GM21515 (cell line): Measurements from ENCODE around the gene ZNF653.
"Not testable (repeated sequence)": the region's sequence is repeated elsewhere in the genome, so short reads cannot be mapped to it uniquely, and the experiment has no call there.

Experiments used
- ATAC-seq: cut with Tn5 transposase; IDR thresholded peaks from one replicate; pipeline ENCODE4 v1.9.1; 2021; ENCODE audit not compliant: unreplicated experiment

The ZNF653 gene

GRCh38 chr19:11483366-11484111, 22.1 kb downstream of the ZNF653 start:
- ATAC-seq: no peak

- ATAC-seq: peak; percentile 46
These were observed 23.1 kb downstream of the ZNF653 start for GRCh38 chr19:11482384-11483050.

DNA sequence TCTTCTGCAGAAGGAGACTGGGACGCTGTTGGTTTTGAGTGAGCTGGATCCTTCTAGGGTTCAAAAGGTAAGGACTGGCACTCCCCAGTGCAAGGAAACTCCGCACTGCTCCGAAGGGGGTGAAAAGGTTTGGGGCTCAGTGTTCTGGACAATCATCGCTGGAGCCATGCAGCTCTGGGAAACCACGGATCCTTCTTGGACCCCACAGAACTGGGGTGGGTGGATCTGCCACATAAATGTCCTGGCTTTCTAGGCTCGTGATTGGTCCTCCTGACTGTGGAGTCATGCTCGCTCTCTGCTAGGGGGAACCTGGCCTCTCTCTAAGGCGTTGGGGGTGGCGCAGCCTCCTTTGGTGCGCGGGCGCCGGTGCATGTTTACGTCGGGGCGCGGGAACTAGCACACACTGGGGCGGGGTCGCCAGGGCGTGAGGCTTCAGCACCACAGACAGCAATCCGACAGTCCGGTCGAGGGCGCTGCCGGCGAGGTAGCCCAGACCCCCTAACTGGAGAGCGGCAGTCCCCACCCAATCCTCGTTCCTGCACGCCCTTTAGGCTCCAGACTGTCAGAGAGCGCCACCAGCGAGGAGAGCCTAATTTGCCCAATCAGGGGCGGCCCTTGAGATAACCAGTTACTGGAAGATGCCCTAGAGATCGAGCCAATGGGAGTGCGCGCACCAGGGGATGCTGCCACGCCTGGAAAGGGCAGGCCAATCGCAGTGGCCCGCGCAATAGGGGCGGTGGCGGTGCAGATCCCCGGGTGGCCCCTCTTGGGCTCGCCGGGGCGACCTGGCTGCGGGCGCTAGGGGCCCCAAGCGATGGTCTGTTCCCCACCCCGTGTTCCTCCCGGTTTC, 23.9 kb downstream of the ZNF653 start:
- ATAC-seq: peak; percentile 48

DNA sequence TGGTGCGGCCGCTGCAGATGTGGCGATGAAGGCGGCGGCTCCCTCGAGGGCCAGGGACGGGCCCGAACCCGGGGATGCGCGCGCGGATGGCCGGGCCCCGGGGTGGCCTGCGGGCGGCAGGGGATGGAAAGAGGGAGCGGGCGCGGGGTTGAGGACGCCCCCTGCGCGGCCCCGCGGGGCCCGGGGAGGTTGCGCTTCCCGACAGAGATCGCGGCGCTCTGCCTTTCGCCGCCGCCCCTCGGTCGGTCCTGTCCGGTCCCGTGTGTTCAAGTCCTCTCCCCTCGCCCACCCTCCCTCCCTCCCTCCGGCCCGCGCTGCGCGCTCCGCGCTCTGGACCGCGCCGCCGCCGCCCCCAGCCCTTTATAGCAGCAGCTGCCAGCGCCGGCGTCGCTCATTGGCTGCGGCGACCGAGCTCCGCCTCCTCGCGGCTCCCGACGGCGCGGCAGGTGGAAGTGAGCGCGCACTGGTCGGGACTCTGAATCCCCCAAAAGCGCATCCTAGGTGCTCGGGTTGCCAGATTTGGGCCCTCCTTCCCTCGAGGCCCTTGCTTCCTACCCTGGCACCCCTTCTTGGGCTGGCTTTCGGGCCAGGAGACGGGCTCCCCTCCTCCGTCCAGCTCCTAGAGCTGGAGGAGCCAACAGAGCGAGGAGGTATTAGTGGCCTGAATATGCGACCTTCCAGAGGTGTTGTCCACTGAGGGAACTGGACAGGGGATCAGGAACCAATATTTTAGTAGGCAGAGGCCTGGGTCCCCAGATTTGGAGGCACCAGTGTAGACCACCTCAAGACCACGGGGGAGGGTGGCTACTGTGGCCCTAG, 24.7 kb downstream of the ZNF653 start, which contains the start of gene ELAVL3:
Gene ELAVL3 (minus strand): TSS at position 332 of the 819 bp plus-strand sequence. CDS start 438 bp downstream, outside the sequence.
- no peak for ATAC-seq

DNA sequence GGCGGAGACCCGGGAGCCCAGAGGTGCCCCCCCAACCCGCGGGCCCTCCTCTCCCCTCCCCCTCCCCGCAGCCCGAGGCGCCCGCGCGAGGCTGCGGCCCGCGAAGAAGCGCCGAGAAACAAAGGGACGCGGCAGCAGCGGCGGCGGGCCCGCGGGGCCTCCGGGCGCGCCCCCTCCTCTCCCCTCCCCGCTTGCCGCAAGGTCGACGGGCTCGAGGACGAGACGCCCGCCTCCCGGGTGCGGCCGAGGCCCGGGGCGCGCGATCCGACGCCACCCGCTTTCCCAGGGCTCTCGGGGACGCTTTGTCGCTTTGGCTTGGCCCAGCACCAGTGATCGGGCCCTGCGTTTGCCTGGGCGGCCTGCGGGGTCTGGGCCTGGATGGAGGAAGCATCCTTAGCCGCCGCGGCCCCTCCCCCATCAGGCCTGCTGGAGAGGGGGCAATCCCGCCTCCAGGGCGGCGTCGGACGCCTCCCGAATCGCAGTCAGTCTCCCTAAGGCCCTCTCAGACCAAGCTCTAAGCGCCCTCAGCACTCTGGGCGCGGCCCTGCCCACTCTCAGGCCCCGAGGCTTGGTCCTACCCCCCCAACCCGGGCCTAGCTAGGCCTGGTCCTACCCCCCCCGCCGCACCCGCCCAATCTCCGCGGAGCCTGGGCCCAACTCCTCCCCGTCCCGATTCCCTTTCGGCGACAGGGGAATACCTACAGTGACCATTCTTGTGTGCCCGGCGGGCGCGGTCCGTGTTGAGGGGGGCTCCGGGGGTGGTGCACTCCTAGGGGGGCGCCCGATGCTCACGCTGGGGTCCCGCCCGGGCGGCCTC, 25.5 kb downstream of the ZNF653 start:
- ATAC-seq: no peak

DNA sequence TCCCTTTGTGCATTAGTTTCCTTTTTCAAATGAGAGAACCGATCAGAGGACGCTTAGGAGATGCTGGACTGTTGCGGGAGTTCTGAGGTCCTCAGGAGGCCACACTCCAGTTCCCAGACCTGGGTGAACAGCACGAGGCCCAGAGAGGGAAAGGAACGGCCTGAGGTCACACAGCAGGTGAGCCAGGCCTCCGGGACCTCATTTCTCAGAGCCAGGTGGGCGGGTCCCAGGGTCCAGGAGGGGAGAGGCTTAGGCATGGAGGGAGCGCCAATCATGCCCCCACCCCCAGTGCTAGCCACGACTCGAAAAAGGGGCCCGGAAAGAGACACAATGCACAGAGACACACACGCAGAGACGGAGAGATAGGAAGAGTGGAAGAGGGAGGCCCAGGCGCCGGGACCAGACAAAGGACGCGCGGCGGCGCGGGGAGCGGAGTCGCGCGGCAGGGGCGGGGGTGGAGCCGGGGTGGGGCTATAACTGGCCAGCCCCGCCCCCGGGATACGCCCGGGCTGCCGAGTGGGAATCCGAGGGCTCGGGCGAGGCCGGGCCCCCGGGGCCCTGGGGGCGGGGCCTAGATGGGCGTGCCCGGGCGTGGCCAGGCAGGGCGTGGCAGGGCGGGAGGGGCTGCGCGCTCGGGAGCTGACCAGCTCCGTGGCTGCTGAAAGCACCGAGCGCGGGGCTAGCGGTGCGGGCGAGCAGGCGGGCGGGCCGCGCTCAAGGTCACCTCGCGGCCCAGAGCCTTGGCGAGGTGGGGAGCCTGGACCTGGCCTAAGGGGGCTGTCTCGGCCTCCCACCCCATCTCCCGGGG, 26.3 kb downstream of the ZNF653 start:
- ATAC-seq: no peak

DNA sequence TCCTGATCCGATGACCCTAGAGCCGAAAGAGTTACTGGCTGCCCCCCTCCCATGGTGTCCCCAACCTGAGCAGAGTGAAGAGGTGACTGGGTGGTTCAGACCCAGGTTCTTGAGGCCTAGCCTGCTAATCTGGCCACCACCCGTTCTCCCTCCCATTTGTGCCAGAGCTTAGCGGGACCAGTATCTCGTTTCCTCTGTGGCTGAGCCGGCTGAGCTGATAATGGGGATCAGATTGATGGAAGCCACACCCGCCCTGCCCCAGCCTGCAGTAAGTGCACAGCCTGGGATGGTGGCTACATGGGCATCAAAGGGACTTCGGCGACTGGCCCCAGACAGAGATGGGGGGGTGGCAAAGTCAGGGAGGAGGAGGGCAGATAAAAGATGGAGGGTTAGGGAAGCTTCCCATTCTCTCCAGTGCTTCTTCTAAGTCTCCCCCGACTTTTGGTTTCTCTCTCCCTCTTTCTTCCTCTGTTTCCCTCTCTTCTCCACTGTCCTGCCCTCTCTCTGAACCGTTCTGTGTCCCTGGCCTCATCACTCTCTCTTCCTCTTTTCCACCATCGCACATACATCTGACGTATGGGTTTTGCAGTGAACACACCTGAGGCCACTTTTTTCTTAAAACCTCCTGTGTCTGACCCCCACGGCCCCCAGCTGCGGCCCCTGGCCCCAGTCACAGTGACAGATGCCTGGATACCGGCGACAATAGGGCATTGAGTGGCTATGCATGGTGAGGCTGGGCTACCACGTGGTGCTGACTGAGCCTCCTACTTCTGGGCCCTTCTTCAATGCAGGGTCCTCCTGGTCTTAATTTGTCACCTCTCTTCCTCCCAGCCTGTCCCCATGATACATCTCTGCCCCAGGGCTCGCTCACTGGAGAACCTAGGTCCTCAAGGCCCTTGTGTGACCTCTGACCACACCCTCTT, 27.2 kb downstream of the ZNF653 start:
- ATAC-seq: no peak

DNA sequence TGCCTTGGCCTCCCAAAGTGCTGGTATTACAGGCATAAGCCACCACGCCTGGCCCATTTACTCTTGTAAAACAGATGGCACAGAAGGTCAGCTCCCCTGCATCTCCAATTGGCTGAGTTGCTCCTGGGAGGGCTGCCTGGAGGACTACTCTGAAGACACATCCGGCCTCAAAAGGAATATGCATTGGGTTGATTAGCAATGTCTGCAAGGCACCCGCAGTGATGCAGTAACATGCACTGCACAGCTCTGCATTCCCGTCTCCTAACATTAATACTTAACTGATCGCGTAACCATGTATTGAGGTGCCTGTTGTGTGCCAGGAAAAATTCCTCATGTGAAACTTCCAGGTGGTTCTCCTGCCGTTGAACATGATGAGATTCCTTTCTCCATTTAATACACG, 29.8 kb downstream of the ZNF653 start:
- no peak for ATAC-seq

GRCh38 chr19:11475343-11475742, 30.3 kb downstream of the ZNF653 start:
- ATAC-seq: not testable (repeated sequence)

- ATAC-seq: no peak
These were observed 31.9 kb downstream of the ZNF653 start for GRCh38 chr19:11473725-11474124.

DNA sequence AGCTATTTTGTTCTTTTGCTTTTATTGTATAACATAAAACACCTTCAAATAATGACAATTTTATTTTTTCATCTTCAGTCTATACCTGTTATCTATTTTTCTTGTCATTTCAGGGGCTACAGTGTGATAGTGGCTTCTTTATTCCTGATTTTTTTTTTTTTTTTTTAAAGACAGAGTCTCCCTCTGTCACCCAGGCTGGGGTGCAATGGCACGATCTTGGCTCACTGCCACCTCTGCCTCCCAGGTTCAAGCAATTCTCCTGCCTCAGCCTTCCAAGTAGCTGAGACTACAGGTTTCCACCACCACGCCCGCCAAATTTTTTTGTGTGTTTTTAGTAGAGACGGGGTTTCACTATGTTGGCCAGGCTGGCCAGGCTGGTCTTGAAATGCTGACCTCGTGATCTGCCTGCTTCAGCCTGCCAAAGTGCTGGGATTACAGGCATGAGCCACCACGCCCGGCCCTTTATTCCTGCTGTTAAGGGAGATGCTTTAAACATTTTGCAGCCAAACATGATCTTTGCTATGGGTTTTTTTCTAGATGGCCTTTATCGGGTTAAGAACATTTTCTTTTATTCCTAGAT, 37.3 kb downstream of the ZNF653 start:
- not testable (repeated sequence) for ATAC-seq

GRCh38 chr19:11465600-11465999, 40.0 kb downstream of the ZNF653 start:
- no peak for ATAC-seq

DNA sequence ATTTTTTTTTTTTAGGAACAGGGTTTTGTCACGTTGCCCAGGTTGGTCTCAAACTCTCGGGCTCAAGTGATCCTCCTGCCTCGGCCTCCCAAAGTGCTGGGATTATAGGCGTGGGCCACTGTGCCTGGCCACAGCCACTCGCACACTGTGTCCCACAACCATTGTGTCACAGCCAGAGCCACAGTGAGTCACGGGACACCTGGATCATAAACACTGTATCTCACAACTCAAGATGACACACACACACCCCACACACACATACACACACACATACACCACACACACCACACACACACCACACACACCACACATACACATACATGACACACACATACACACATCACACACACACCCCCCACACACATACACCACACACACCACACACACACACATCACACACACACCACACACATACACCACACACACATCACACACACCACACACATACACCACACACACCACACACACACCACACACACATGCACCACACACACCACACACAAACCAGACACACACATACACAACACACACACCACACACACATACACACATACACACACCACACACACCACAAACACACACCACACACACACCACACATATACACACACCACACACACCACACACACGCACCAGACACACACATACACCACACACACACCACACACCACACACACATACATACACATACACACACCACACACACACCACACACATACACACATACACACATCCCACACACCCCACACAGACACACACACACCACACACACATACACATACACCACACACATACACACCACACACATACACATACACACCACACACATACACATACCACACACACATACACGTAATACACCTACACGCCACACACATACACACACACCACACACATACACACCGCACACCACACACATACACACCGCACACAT, 41.0 kb downstream of the ZNF653 start:
- ATAC-seq: no peak

- no peak for ATAC-seq
These were observed 42.2 kb downstream of the ZNF653 start for GRCh38 chr19:11463391-11463790.

- no peak for ATAC-seq
These were observed 44.2 kb downstream of the ZNF653 start for GRCh38 chr19:11461453-11461852.

GRCh38 chr19:11460207-11460606, 45.4 kb downstream of the ZNF653 start:
- ATAC-seq: no peak
